ENCODE results near the gene SPESP1.
A peak's percentile ranks its signal among the peaks of the same experiment; 100 is the strongest.

The SPESP1 gene

GRCh38 chr15:68897016-68897415 is 33.3 kb upstream of the SPESP1 start:
- no peak for DNase-seq (ENCODE audit: low read depth in 2 of 2)
- no peak for TF ChIP-seq CTCF (IDR thresholded peaks at IDR 0.05; ENCODE audit: low read depth, low read length)
- H3K4me3 ChIP-seq (replicated peaks in 1 of 2; ENCODE audit: low read depth in 2 of 2, low read length in 2 of 2) = no peak overlapping the region

GRCh38 chr15:68900027-68900426 is 30.3 kb upstream of the SPESP1 start:
- DNase-seq (ENCODE audit: low read depth in 2 of 2) = no peak
- H3K4me3 ChIP-seq (replicated peaks in 1 of 2; ENCODE audit: low read depth in 2 of 2, low read length in 2 of 2) = no peak overlapping the region
- no peak for TF ChIP-seq CTCF (IDR thresholded peaks at IDR 0.05; ENCODE audit: low read depth, low read length)

DNA sequence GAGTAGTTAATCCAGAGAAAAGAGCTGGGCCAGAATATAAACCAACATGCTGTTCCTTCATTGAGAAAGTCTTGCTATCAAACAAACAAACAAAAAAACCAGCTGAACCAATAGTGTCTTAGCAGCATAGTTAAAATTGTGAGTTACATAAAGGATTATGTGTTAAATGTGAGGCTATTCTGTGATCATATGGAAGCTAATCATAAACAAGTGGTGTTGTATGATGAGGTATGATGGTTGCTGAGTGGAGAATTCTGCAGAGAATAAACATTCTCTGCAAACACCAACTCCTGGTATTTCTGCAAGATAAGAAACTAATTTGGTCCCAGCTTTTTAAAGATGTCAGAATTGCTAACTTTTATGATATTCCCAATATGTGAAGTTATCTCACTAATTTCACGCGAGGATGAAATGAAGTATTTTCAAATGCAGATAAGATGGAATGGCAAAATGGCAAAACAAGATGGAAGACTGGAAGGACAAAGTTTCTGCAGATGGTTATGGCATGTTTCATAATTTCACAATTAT is 22.9 kb upstream of the SPESP1 start:
- H3K4me3 ChIP-seq (replicated peaks in 1 of 2; ENCODE audit: low read depth in 2 of 2, low read length in 2 of 2) = no peak overlapping the region
- TF ChIP-seq CTCF (IDR thresholded peaks at IDR 0.05; ENCODE audit: low read depth, low read length) = no peak
- no peak for DNase-seq (ENCODE audit: low read depth in 2 of 2)

DNA sequence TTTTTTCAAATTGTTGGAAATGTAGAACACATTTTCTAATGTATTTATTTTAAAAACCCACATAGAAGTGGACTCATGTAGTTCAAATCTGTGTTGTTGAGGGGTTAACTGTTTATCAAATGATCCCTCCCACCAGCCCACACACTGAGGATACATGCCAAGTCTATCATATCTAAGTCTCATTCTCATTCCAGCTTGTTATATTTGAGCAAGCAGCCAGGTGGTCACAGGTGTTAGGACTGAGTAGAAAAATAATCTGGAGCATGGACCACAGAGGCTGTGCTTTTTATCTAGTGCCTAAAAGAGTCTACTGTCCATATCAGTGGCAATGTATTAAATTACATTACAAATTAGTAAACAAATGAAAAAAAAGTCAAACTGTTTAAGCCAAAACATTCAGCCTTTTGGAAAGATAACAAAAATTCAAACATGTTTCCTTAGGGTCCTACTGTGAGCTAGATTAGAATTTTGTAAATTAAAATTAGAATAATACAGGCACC is 20.7 kb upstream of the SPESP1 start:
- H3K4me3 ChIP-seq (replicated peaks in 1 of 2; ENCODE audit: low read depth in 2 of 2, low read length in 2 of 2) = no peak overlapping the region
- no peak for DNase-seq (ENCODE audit: low read depth in 2 of 2)
- TF ChIP-seq CTCF (IDR thresholded peaks at IDR 0.05; ENCODE audit: low read depth, low read length) = no peak

DNA sequence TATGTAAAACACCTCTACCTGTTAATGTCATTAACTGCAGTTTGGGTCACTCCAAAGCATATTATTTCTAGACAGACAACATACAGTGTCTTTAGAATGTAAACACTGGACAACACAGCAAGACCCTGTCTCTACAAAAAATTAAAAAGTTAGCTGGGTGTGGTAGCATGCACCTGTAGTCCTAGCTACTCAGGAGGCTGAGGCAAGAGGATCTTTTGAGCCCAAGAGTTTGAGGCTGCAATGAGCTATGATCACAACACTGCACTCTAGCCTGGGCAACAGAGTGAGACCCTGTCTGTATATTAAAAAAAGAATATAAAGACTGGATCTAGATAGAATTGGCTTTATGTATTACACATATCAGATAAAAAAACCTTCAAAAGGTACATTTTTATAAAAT is 20.0 kb upstream of the SPESP1 start:
- H3K4me3 ChIP-seq (replicated peaks in 1 of 2; ENCODE audit: low read depth in 2 of 2, low read length in 2 of 2) = no peak overlapping the region

GRCh38 chr15:68910816-68911215 is 19.5 kb upstream of the SPESP1 start:
- TF ChIP-seq CTCF (IDR thresholded peaks at IDR 0.05; ENCODE audit: low read depth, low read length) = no peak

More for the DNA sequence above, 20.0 kb upstream of the SPESP1 start:
- no peak for TF ChIP-seq CTCF (IDR thresholded peaks at IDR 0.05; ENCODE audit: low read depth, low read length)
- no peak for DNase-seq (ENCODE audit: low read depth in 2 of 2)

GRCh38 chr15:68921926-68922325 is 8.4 kb upstream of the SPESP1 start:
- H3K4me3 ChIP-seq (replicated peaks in 1 of 2; ENCODE audit: low read depth in 2 of 2, low read length in 2 of 2) = no peak overlapping the region
- TF ChIP-seq CTCF (IDR thresholded peaks at IDR 0.05; ENCODE audit: low read depth, low read length) = no peak
- peak in 1 of 2 donors; percentile 3 for DNase-seq (ENCODE audit: low read depth in 2 of 2)

More at GRCh38 chr15:68910816-68911215, 19.5 kb upstream of the SPESP1 start:
- no peak overlapping the region for H3K4me3 ChIP-seq (replicated peaks in 1 of 2; ENCODE audit: low read depth in 2 of 2, low read length in 2 of 2)
- no peak for DNase-seq (ENCODE audit: low read depth in 2 of 2)

Data from cardiac fibroblast (primary cell).